K562 (cell line): ENCODE results near the gene LASP1. TPM values are rescaled to one million over a fixed set of nuclear protein-coding genes. Genes with fewer than 3 reads are reported as not detected.

Experiments used
- ATF6 ChIP-seq: sonication (generic); formaldehyde crosslinking; IDR thresholded peaks from 2 replicates; pipeline ENCODE4 v1.4.0; 2020; ENCODE audit warnings: mild to moderate bottlenecking, missing genetic modification reagents
- HDAC2 ChIP-seq: fragments of 450-650 bp; IDR thresholded peaks from 2 replicates; pipeline ENCODE4 v1.6.1; 2016; ENCODE audit warnings: mild to moderate bottlenecking
- HDGF ChIP-seq: fragments of 450-650 bp; IDR thresholded peaks from 2 replicates; pipeline ENCODE4 v1.6.1; 2016
- MITF ChIP-seq: IDR thresholded peaks from 2 replicates; pipeline ENCODE4 v1.6.1; 2014; ENCODE audit warnings: antibody characterized with exemption
- PATZ1 ChIP-seq: fragments of 250-450 bp; sonication (Bioruptor Pico); IDR thresholded peaks from 2 replicates; pipeline ENCODE4 v1.5.0; 2020; ENCODE audit warnings: mild to moderate bottlenecking, borderline replicate concordance
- RBM25 ChIP-seq: fragments of 200-400 bp; formaldehyde crosslinking; IDR thresholded peaks from 2 replicates; pipeline ENCODE4 v1.6.1; 2018; ENCODE audit warnings: low read length, low read depth, moderate library complexity; ENCODE audit not compliant: severe bottlenecking
- RFX5 ChIP-seq: IDR thresholded peaks from 2 replicates; pipeline ENCODE4 v1.6.1; 2011; ENCODE audit warnings: low read depth, mild to moderate bottlenecking, improper control_type of control experiment, low read length
- TEAD4 ChIP-seq, 2 experiments: sonication (generic) in 1 of 2; formaldehyde crosslinking in 1 of 2; IDR thresholded peaks; 2 replicates each; pipeline versions ENCODE4 v1.6.1 to v1.8.0; 2012 to 2022; ENCODE audit warnings: borderline replicate concordance in 1 of 2, inconsistent platforms in 1 of 2, low read length in 1 of 2, mild to moderate bottlenecking in 1 of 2, missing genetic modification reagents in 1 of 2
- YY1 ChIP-seq, 3 experiments: IDR thresholded peaks; 2 replicates each; pipeline ENCODE4 v1.6.1; 2011; ENCODE audit warnings: low read length in 2 of 3, mild to moderate bottlenecking in 2 of 3, moderate library complexity in 2 of 3, borderline replicate concordance in 1 of 3, control low read depth in 1 of 3, low read depth in 1 of 3; ENCODE audit not compliant: insufficient read depth in 3 of 3, insufficient replicate concordance in 2 of 3, control insufficient read depth in 1 of 3, insufficient read length in 1 of 3; ENCODE audit errors: extremely low read depth in 1 of 3
- ZHX1 ChIP-seq: fragments of 150-350 bp; conservative IDR thresholded peaks from 2 replicates; pipeline ENCODE4 v1.6.1; 2014; ENCODE audit warnings: low read length
- ZNF609 ChIP-seq: sonication (generic); formaldehyde crosslinking; IDR thresholded peaks from 2 replicates; pipeline ENCODE4 v1.8.1; 2023; ENCODE audit warnings: missing genetic modification reagents, mild to moderate bottlenecking, borderline replicate concordance
- polyA plus RNA-seq, 8 experiments: library from polyadenylated mRNA; depleted of rRNA in 4 of 8; stranded (reverse) in 5 of 8; unstranded in 3 of 8; fragments of >200 nt; fragmentation: Nextera tagmentation in 2 of 8; fragmentation: Illumina TruSeq in 1 of 8; extraction: Ambion mirVana in 2 of 8; extraction: Trizol in 1 of 8; gene quantifications; 2 replicates each; pipeline versions ENCODE4 v1.2.1 to v1.2.3, GENCODE V29; 2011 to 2014; ENCODE audit warnings: inconsistent platforms in 1 of 8, missing spikeins in 1 of 8
- total RNA-seq, 7 experiments: library from RNA; depleted of rRNA in 6 of 7; stranded (reverse); fragments of >200 nt in 6 of 7; fragmentation: Illumina TruSeq in 2 of 7; extraction: Trizol in 2 of 7; gene quantifications; 2 replicates each; pipeline versions ENCODE4 v1.2.1 to v1.2.3, GENCODE V29; 2011 to 2021; ENCODE audit warnings: low replicate concordance in 1 of 7

Gene LASP1
- total and polyA plus RNA-seq, 9 of the 15 experiments (the other 6 are each of a cell fraction or from before 2014, with no cell fraction given) = 23.0 to 125 (median 55.3) TPM

- TF ChIP-seq MITF = no peak
- 0 out of 2 replicates have a peak, but pooled peaks have one; percentile 8 for TF ChIP-seq HDAC2
- TF ChIP-seq ZNF609 = no peak
- no peak for TF ChIP-seq RBM25
- TF ChIP-seq PATZ1 (CRISPR knock-in tag) = no peak
- TF ChIP-seq HDGF = no peak
- no peak for TF ChIP-seq ATF6
- TF ChIP-seq RFX5 = no peak
- no peak for TF ChIP-seq ZHX1
- TF ChIP-seq TEAD4 (IDR thresholded peaks at IDR 0.05; ENCODE audit: low read length) = no peak
- no peak for TF ChIP-seq TEAD4 (CRISPR knock-in tag; IDR thresholded peaks at IDR 0.05; ENCODE audit: borderline replicate concordance)
- TF ChIP-seq YY1 (IDR thresholded peaks at IDR 0.05; ENCODE audit: borderline replicate concordance in 1 of 3, control insufficient read depth in 1 of 3, extremely low read depth in 1 of 3, insufficient read depth in 3 of 3, insufficient read length in 1 of 3, insufficient replicate concordance in 2 of 3, low read depth in 1 of 3, low read length in 2 of 3) = peak in 1 of 3 experiments; percentile 32
Measured at GRCh38 chr17:38869526-38870258, at the start of gene LASP1 (continued).
